OCI-LY7 (cell line): ENCODE results near the gene PRR3. TPM values are rescaled to one million over a fixed set of nuclear protein-coding genes. Genes with fewer than 3 reads are reported as not detected.

Experiments used
- BruUV-seq: library from RNA; stranded (reverse); fragments of 400-500 nt; replicated peaks from 2 replicates; lab custom pipeline; 2021; lab: Mats Ljungman, UMichigan
- CTCF ChIA-PET: fragments of 300-600 bp; sonication (Branson Sonifier 250); formaldehyde crosslinking; loops from one replicate; lab custom pipeline; 2022; ENCODE audit warnings: antibody characterized with exemption; ENCODE audit not compliant: unreplicated experiment; lab: Charles Lee
- POLR2A ChIA-PET: fragments of 300-600 bp; sonication (Branson Sonifier 250); formaldehyde crosslinking; loops from one replicate; lab custom pipeline; 2022; ENCODE audit warnings: antibody characterized with exemption; lab: Charles Lee
- DNase-seq: peaks from one replicate; pipeline ENCODE4 v3.0.0-alpha.2; 2015; ENCODE audit warnings: low spot score
- H2AFZ ChIP-seq: fragments of 200-600 bp; sonication (generic), shearing (Covaris generic); 2 replicates; pipeline ENCODE4 v1.6.1; 2014; ENCODE audit warnings: mild to moderate bottlenecking, antibody characterized with exemption, low read length, moderate library complexity
- H3K27ac ChIP-seq: fragments of 200-600 bp; sonication (generic); 2 replicates; pipeline ENCODE4 v1.5.1; 2014; ENCODE audit warnings: mixed run types, low read depth, mild to moderate bottlenecking, moderate library complexity, low read length, inconsistent platforms; ENCODE audit not compliant: poor library complexity, severe bottlenecking
- H3K36me3 ChIP-seq: fragments of 200-600 bp; sonication (generic); 2 replicates; pipeline ENCODE4 v1.6.1; 2014; ENCODE audit warnings: mild to moderate bottlenecking, antibody characterized with exemption, low read length, moderate library complexity, mixed read lengths; ENCODE audit not compliant: insufficient read depth
- H3K4me1 ChIP-seq: fragments of 200-600 bp; sonication (generic); 2 replicates; pipeline ENCODE4 v1.5.1; 2014; ENCODE audit warnings: mild to moderate bottlenecking, low read length; ENCODE audit not compliant: insufficient read depth, poor library complexity, severe bottlenecking
- H3K4me2 ChIP-seq: fragments of 200-600 bp; sonication (generic); 2 replicates; pipeline ENCODE4 v1.6.1; 2014; ENCODE audit warnings: mild to moderate bottlenecking, low read length
- H3K4me3 ChIP-seq: fragments of 200-600 bp; sonication (generic); 2 replicates; pipeline ENCODE4 v1.5.1; 2014; ENCODE audit warnings: mild to moderate bottlenecking, low read depth, low read length; ENCODE audit not compliant: poor library complexity, severe bottlenecking
- H3K79me2 ChIP-seq: fragments of 200-600 bp; sonication (generic); 2 replicates; pipeline ENCODE4 v1.6.1; 2016; ENCODE audit warnings: low read depth, mild to moderate bottlenecking, low read length, moderate library complexity, mixed read lengths; ENCODE audit not compliant: insufficient read depth
- H3K9me2 ChIP-seq: fragments of 200-600 bp; sonication (generic); 2 replicates; pipeline ENCODE4 v1.6.1; 2016; ENCODE audit warnings: mild to moderate bottlenecking, low read length, mixed read lengths; ENCODE audit not compliant: insufficient read depth
- H3K9me3 ChIP-seq: fragments of 200-600 bp; sonication (generic); 2 replicates; pipeline ENCODE4 v1.6.1; 2014; ENCODE audit warnings: mild to moderate bottlenecking, mixed run types, low read length, mixed read lengths
- H4K20me1 ChIP-seq: fragments of 200-600 bp; sonication (generic); 2 replicates; pipeline ENCODE4 v1.6.1; 2014; ENCODE audit warnings: mild to moderate bottlenecking, antibody characterized with exemption, low read length, moderate library complexity, mixed read lengths; ENCODE audit not compliant: insufficient read depth
- EZH2phosphoT487 ChIP-seq: fragments of 200-600 bp; sonication (generic); IDR thresholded peaks from 2 replicates; pipeline ENCODE4 v1.6.1; 2018; ENCODE audit warnings: low read depth, borderline replicate concordance, mild to moderate bottlenecking, mixed run types, antibody characterized with exemption, low read length, moderate library complexity, mixed read lengths
- intact Hi-C: fragments of 100-400 bp; cut with micrococcal nuclease; formaldehyde crosslinking; loops from one replicate; pipeline ENCODE4 v1.10.0; 2022; ENCODE audit not compliant: unreplicated experiment
- total RNA-seq, 2 experiments: library from RNA; depleted of rRNA in 1 of 2; stranded (reverse); fragments of >200 nt in 1 of 2; shearing (Covaris generic) in 1 of 2; gene quantifications; 2 replicates each; pipeline ENCODE4 v1.2.3, GENCODE V29; 2014 to 2022
- TF ChIP-seq, protein P1 (sequence below): fragments of 200-600 bp; sonication (generic); conservative IDR thresholded peaks from 2 replicates; pipeline ENCODE4 v1.5.1; 2014; ENCODE audit warnings: mild to moderate bottlenecking, antibody characterized with exemption, low read length, moderate library complexity, mixed read lengths

PRR3 gene
- total RNA-seq, 2 experiments from 2014 or later, result 25.2 to 34.9 TPM

DNA sequence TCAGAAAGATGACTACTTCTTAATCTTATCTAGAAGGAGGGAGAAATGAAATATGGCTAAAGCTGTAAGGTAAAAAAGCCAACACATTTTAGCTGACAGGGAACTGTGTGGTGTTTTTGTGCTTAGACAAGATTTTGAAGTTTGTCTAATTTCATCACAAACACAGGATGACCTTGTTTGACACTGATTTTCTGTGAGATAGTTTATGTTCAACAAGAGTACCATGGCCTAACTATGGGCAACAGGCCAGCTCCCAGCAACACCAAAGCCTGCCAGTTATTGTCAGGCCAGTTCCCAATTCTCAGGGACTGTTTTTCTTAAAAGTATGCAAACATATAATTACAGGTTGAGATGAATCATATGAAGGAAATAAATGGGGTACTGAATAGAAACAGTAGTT is 8.7 kb downstream of the PRR3 start:
- ChIA-PET CTCF (no interaction called here), POLR2A (interaction anchor here (0.7 kb wide), 1 partner anchor 8 kb away, joined by 3 read pairs; no protein-coding TSS in a partner anchor)
- Histone ChIP-seq H3K4me1 (peaks cover 12% of the 10 kb centered on the region), H4K20me1 (no peaks in the 10 kb centered on the region), H3K36me3 (peaks cover 35% of the 10 kb centered on the region), H2AFZ (no peak overlapping the region), H3K4me2 (no peak overlapping the region), H3K27ac (no peak overlapping the region), H3K4me3 (no peak overlapping the region), H3K9me3 (no peaks in the 10 kb centered on the region), H3K79me2 (no peaks in the 10 kb centered on the region; the same call in 1 of the 2 replicates), H3K9me2 (no peaks in the 10 kb centered on the region)
- TF ChIP-seq, protein P1, sequence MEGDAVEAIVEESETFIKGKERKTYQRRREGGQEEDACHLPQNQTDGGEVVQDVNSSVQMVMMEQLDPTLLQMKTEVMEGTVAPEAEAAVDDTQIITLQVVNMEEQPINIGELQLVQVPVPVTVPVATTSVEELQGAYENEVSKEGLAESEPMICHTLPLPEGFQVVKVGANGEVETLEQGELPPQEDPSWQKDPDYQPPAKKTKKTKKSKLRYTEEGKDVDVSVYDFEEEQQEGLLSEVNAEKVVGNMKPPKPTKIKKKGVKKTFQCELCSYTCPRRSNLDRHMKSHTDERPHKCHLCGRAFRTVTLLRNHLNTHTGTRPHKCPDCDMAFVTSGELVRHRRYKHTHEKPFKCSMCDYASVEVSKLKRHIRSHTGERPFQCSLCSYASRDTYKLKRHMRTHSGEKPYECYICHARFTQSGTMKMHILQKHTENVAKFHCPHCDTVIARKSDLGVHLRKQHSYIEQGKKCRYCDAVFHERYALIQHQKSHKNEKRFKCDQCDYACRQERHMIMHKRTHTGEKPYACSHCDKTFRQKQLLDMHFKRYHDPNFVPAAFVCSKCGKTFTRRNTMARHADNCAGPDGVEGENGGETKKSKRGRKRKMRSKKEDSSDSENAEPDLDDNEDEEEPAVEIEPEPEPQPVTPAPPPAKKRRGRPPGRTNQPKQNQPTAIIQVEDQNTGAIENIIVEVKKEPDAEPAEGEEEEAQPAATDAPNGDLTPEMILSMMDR, result no peak
- no peak for TF ChIP-seq EZH2phosphoT487
- DNase-seq, result no peak
- intact Hi-C loops, result no loop called here
- no TSS peak for BruUV-seq

DNA sequence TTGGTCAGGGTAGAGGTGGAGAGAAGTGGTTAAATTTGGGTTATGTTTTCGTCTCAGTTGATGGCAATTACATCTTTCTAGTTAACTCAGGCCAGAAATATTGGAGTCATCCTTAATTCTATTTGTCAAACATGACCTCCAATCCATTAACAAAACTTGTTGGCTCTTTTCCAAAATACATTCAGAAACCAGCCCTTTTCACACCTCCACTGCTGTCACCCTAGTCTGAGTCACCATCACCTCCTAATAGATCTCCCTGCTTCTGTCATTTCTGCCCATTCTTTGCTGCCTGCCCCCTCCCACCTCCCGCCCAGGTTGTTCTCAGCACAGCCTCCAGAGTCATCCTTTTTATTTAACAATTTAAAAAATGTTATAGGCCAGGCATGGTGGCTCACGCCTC is 11.2 kb downstream of the PRR3 start:
- H3K27ac ChIP-seq, result no peak overlapping the region
- H3K79me2 ChIP-seq, result peaks cover 19% of the 10 kb centered on the region
- peaks cover 17% of the 10 kb centered on the region for H4K20me1 ChIP-seq
- H2AFZ ChIP-seq, result no peak overlapping the region
- intact Hi-C loops, result no loop called here
- no peak for DNase-seq
- no peaks in the 10 kb centered on the region for H3K9me3 ChIP-seq
- no peak overlapping the region for H3K4me3 ChIP-seq
- POLR2A ChIA-PET, result no interaction called here
- peaks cover 18% of the 10 kb centered on the region for H3K36me3 ChIP-seq
- no peak overlapping the region for H3K4me2 ChIP-seq
- BruUV-seq, result no TSS peak
- no peaks in the 10 kb centered on the region for H3K9me2 ChIP-seq
- H3K4me1 ChIP-seq, result peaks cover 25% of the 10 kb centered on the region
- no peak for TF ChIP-seq EZH2phosphoT487
- TF ChIP-seq, protein P1, result no peak
- CTCF ChIA-PET, result no interaction called here

DNA sequence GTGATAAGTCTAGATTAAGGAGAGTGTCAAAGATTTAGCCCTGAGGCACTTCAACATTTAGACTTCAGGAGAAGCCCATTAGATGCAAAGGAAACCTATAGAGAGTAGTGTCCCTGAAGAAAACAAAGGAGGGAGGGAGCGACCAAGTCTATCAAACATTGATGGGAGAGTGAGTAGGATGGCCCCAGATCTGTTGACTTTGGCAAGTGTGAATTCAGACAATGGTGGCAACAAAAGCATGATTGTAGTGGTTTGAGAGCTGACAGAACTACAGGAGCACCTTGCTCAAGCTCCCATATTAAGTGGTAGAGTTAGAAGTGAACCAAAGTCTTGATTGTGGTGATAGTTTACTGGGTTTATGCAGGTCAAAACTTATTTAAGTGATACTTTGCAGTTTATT is 13.2 kb downstream of the PRR3 start:
- peaks cover 39% of the 10 kb centered on the region for H3K79me2 ChIP-seq
- CTCF ChIA-PET, result no interaction called here
- H3K4me3 ChIP-seq, result peak overlapping the region; percentile 93
- intact Hi-C loops, result loop anchor here (2.0 kb wide), 2 partner anchors 13 to 47 kb away; partner anchors contain the start of genes GNL1, MRPS18B, PPP1R10 and PRR3
- no peak for DNase-seq
- H3K4me1 ChIP-seq, result peaks cover 40% of the 10 kb centered on the region
- peak overlapping the region; percentile 72; the same call in 1 of the 2 replicates for H2AFZ ChIP-seq
- H3K9me2 ChIP-seq, result no peaks in the 10 kb centered on the region
- H3K9me3 ChIP-seq, result no peaks in the 10 kb centered on the region
- TF ChIP-seq, protein P1, result no peak
- TF ChIP-seq EZH2phosphoT487, result no peak
- peaks cover 28% of the 10 kb centered on the region for H4K20me1 ChIP-seq
- POLR2A ChIA-PET, result interaction anchor here (0.5 to 2.3 kb wide), 5 partner anchors 12 to 149 kb away, joined by 3 to 11 read pairs (median 7); partner anchors contain the start of gene PRR3
- no TSS peak for BruUV-seq
- peaks cover 26% of the 10 kb centered on the region for H3K36me3 ChIP-seq
- H3K27ac ChIP-seq, result no peak overlapping the region
- H3K4me2 ChIP-seq, result peak overlapping the region; percentile 77
